GM23338 (cell line): ENCODE measurements around the gene MICAL3. TPM values are rescaled to one million over a fixed set of nuclear protein-coding genes. Genes with fewer than 3 reads are reported as not detected.

Experiments
- ATAC-seq: fragments of 200-7000 bp; cut with Tn5 transposase; 3 replicates; pipeline ENCODE4 v1.9.1; 2020
- DNase-seq: peaks from one replicate; pipeline ENCODE4 v3.0.0-alpha.2; 2015; ENCODE audit warnings: low spot score
- H2AFZ ChIP-seq: fragments of 200-600 bp; sonication (generic); 2 replicates; pipeline ENCODE4 v1.8.0; 2016; ENCODE audit warnings: antibody characterized with exemption, mild to moderate bottlenecking, moderate library complexity
- H3F3A ChIP-seq: fragments of 200-600 bp; sonication (generic); replicated peaks from 2 replicates; pipeline ENCODE4 v1.8.0; 2017; ENCODE audit warnings: antibody characterized with exemption, mixed run types, low read depth
- H3K27ac ChIP-seq: fragments of 200-600 bp; sonication (generic); 2 replicates; pipeline ENCODE4 v1.6.1; 2016; ENCODE audit warnings: low read depth
- H3K27me3 ChIP-seq: fragments of 200-600 bp; sonication (generic); 2 replicates; pipeline ENCODE4 v1.8.0; 2016; ENCODE audit warnings: mild to moderate bottlenecking, mixed run types, moderate library complexity; ENCODE audit not compliant: insufficient read depth
- H3K36me3 ChIP-seq: fragments of 200-600 bp; sonication (generic); 2 replicates; pipeline ENCODE4 v1.8.0; 2016; ENCODE audit warnings: mild to moderate bottlenecking; ENCODE audit not compliant: insufficient read depth
- H3K4me1 ChIP-seq: fragments of 200-600 bp; sonication (generic); 2 replicates; pipeline ENCODE4 v1.8.0; 2016; ENCODE audit warnings: mild to moderate bottlenecking, moderate library complexity; ENCODE audit not compliant: insufficient read depth
- H3K4me2 ChIP-seq: fragments of 200-600 bp; sonication (generic); 2 replicates; pipeline ENCODE4 v1.7.1; 2017; ENCODE audit warnings: mixed run types
- H3K4me3 ChIP-seq: fragments of 200-600 bp; sonication (generic); 2 replicates; pipeline ENCODE4 v1.6.1; 2016; ENCODE audit warnings: mixed run types
- H3K79me2 ChIP-seq: fragments of 200-600 bp; sonication (generic); replicated peaks from 2 replicates; pipeline ENCODE4 v1.8.0; 2017; ENCODE audit warnings: mild to moderate bottlenecking; ENCODE audit not compliant: insufficient read depth
- H3K9me2 ChIP-seq: fragments of 200-600 bp; sonication (generic); 2 replicates; pipeline ENCODE4 v1.8.0; 2017; ENCODE audit not compliant: insufficient read depth
- H4K20me1 ChIP-seq: fragments of 200-600 bp; sonication (generic); replicated peaks from 2 replicates; pipeline ENCODE4 v1.8.0; 2017; ENCODE audit warnings: mild to moderate bottlenecking; ENCODE audit not compliant: insufficient read depth
- H3K27ac Mint-ChIP-seq: 2 replicates; pipeline ENCODE4 v1.8.0; 2020; ENCODE audit warnings: inconsistent platforms, mild to moderate bottlenecking, moderate library complexity, mixed read lengths
- H3K27me3 Mint-ChIP-seq: 3 replicates; pipeline ENCODE4 v1.8.0; 2022; ENCODE audit warnings: low read depth, mild to moderate bottlenecking, moderate library complexity, mixed read lengths, inconsistent platforms; ENCODE audit not compliant: insufficient read depth, poor library complexity
- H3K36me3 Mint-ChIP-seq: 3 replicates; pipeline ENCODE4 v1.8.0; 2021; ENCODE audit warnings: low read depth, mild to moderate bottlenecking, inconsistent platforms, moderate library complexity, mixed read lengths
- H3K4me1 Mint-ChIP-seq: 3 replicates; pipeline ENCODE4 v1.8.0; 2020; ENCODE audit warnings: mild to moderate bottlenecking, inconsistent platforms, mixed read lengths
- H3K4me3 Mint-ChIP-seq: 3 replicates; pipeline ENCODE4 v1.8.0; 2021; ENCODE audit warnings: moderate library complexity, mild to moderate bottlenecking, inconsistent platforms, mixed read lengths
- H3K9me3 Mint-ChIP-seq: 3 replicates; pipeline ENCODE4 v1.8.0; 2020; ENCODE audit warnings: moderate library complexity, mild to moderate bottlenecking, inconsistent platforms, mixed read lengths
- CREB1 ChIP-seq: fragments of 250-450 bp; sonication (Bioruptor Pico); IDR thresholded peaks from 2 replicates; pipeline ENCODE4 v1.5.0; 2020; ENCODE audit warnings: low read depth, mild to moderate bottlenecking, moderate library complexity
- CTCF ChIP-seq, 2 experiments: fragments of 200-600 bp in 1 of 2; sonication (generic) in 1 of 2; conservative IDR thresholded peaks; 2 replicates each; pipeline versions ENCODE4 v1.5.1 to v1.6.1; 2016 to 2017; ENCODE audit warnings: antibody characterized with exemption in 2 of 2, low read depth in 2 of 2, mild to moderate bottlenecking in 2 of 2, moderate library complexity in 1 of 2
- ETS1 ChIP-seq: IDR thresholded peaks from 2 replicates; pipeline ENCODE4 v1.6.1; 2016; ENCODE audit warnings: antibody characterized with exemption
- EZH2phosphoT487 ChIP-seq: fragments of 200-600 bp; sonication (generic); IDR thresholded peaks from one replicate; pipeline ENCODE4 v1.8.1; 2018; ENCODE audit warnings: antibody characterized with exemption; ENCODE audit not compliant: unreplicated experiment
- JUNB ChIP-seq: IDR thresholded peaks from one replicate; pipeline ENCODE4 v1.6.1; 2016; ENCODE audit warnings: antibody characterized with exemption; ENCODE audit not compliant: unreplicated experiment
- POLR2AphosphoS5 ChIP-seq: IDR thresholded peaks from 2 replicates; pipeline ENCODE4 v1.6.1; 2016; ENCODE audit warnings: antibody characterized with exemption, low read depth
- REST ChIP-seq: IDR thresholded peaks from one replicate; pipeline ENCODE4 v1.6.1; 2018; ENCODE audit warnings: antibody characterized with exemption; ENCODE audit not compliant: unreplicated experiment
- STAT1 ChIP-seq: IDR thresholded peaks from one replicate; pipeline ENCODE4 v1.6.1; 2016; ENCODE audit warnings: antibody characterized with exemption; ENCODE audit not compliant: unreplicated experiment
- ZNF331 ChIP-seq: fragments of 250-450 bp; sonication (Bioruptor Pico); IDR thresholded peaks from 2 replicates; pipeline ENCODE4 v1.5.0; 2020; ENCODE audit warnings: low read depth, mild to moderate bottlenecking, moderate library complexity
- ZNF462 ChIP-seq: fragments of 250-450 bp; sonication (Bioruptor Pico); IDR thresholded peaks from 2 replicates; pipeline ENCODE4 v1.5.0; 2020; ENCODE audit warnings: mild to moderate bottlenecking, moderate library complexity
- polyA plus RNA-seq: library from polyadenylated mRNA; unstranded; fragments of >200 nt; fragmentation: Nextera tagmentation; extraction: Ambion mirVana; gene quantifications from 2 replicates; pipeline ENCODE4 v1.2.1, GENCODE V29; 2016
- total RNA-seq: library from RNA; depleted of rRNA; stranded (reverse); fragments of >200 nt; shearing (Covaris generic); gene quantifications from 2 replicates; pipeline ENCODE4 v1.2.3, GENCODE V29; 2014

MICAL3 gene
- total and polyA plus RNA-seq, 2 experiments from 2014 or later: 10.1 to 33.9 TPM

- no peak for TF ChIP-seq ZNF331 (CRISPR knock-in tag)
Observed at GRCh38 chr22:17960695-17961445, 63.5 kb downstream of the MICAL3 start (continued).

- Histone ChIP-seq H3K27ac (no peak overlapping the region), H3F3A (no peaks in the 10 kb centered on the region), H3K9me2 (no peaks in the 10 kb centered on the region), H3K4me2 (no peak overlapping the region), H3K27me3 (no peaks in the 10 kb centered on the region), H4K20me1 (peaks cover 11% of the 10 kb centered on the region), H3K36me3 (no peaks in the 10 kb centered on the region), H3K4me1 (peaks cover 8% of the 10 kb centered on the region; the same call in 1 of the 2 replicates), H2AFZ (no peak overlapping the region), H3K4me3 (no peak overlapping the region), H3K79me2 (peaks cover 85% of the 10 kb centered on the region)
- H3K27me3 Mint-ChIP-seq: peaks cover 3% of the 10 kb centered on the region
- ATAC-seq (no peak), DNase-seq (no peak)
- H3K36me3 Mint-ChIP-seq: no peaks in the 10 kb centered on the region; the same call in 2 of the 3 replicates
- H3K4me1 Mint-ChIP-seq: peaks cover 39% of the 10 kb centered on the region
- TF ChIP-seq CREB1 (CRISPR knock-in tag) (no peak), STAT1 (no peak), ZNF462 (CRISPR knock-in tag) (no peak), CTCF (conservative IDR thresholded peaks at IDR 0.05; ENCODE audit: low read depth in 2 of 2) (no peak), POLR2AphosphoS5 (no peak), REST (no peak), JUNB (no peak), ETS1 (no peak), EZH2phosphoT487 (no peak), ZNF331 (CRISPR knock-in tag) (no peak)
- no peak overlapping the region for H3K4me3 Mint-ChIP-seq
- H3K9me3 Mint-ChIP-seq: no peaks in the 10 kb centered on the region
- H3K27ac Mint-ChIP-seq: no peak overlapping the region
Observed at GRCh38 chr22:17960011-17960410, 64.3 kb downstream of the MICAL3 start.
